Gastrocnemius medialis (tissue), 4 donors: ENCODE results near the gene PGAP6. TPM values are rescaled to one million over a fixed set of nuclear protein-coding genes. Genes with fewer than 3 reads are reported as not detected.
"Not testable (repeated sequence)": the region's sequence is repeated elsewhere in the genome, so short reads cannot be mapped to it uniquely, and the experiment has no call there.

ENCODE experiments used
- ATAC-seq, 2 donors: fragments of 150-250 bp; one replicate each; pipeline ENCODE4 v1.9.1; 2016
- DNase-seq, 2 donors: peaks; one replicate each; pipeline ENCODE4 v3.0.0-alpha.2; 2019
- H3K27ac ChIP-seq, 4 donors: fragments of 200-600 bp; sonication (generic); 1 replicate in 1 of 4; 2 replicates in 3 of 4; pipeline ENCODE4 v1.5.1; 2016 to 2018; ENCODE audit warnings: mild to moderate bottlenecking in 2 of 4, moderate library complexity in 1 of 4
- H3K27me3 ChIP-seq, 3 donors: fragments of 200-600 bp; sonication (generic) in 2 of 3; 1 replicate in 1 of 3; 2 replicates in 2 of 3; pipeline versions ENCODE4 v1.5.1 to v1.6.0; 2016 to 2019; ENCODE audit warnings: mild to moderate bottlenecking in 1 of 3, moderate library complexity in 1 of 3
- H3K36me3 ChIP-seq, 2 donors: fragments of 200-600 bp; sonication (generic) in 1 of 2; one replicate each; pipeline ENCODE4 v1.5.1; 2017 to 2018
- H3K4me1 ChIP-seq, 2 donors: fragments of 200-600 bp; sonication (generic) in 1 of 2; one replicate each; pipeline ENCODE4 v1.5.1; 2016 to 2017; ENCODE audit warnings: mild to moderate bottlenecking in 2 of 2
- H3K4me3 ChIP-seq, 4 donors: fragments of 200-600 bp; sonication (generic) in 3 of 4; 1 replicate in 1 of 4; 2 replicates in 3 of 4; pipeline ENCODE4 v1.5.1; 2016 to 2019; ENCODE audit warnings: mild to moderate bottlenecking in 2 of 4
- H3K9me3 ChIP-seq, 3 donors: fragments of 200-600 bp; sonication (generic) in 2 of 3; 1 replicate in 1 of 3; 2 replicates in 2 of 3; pipeline ENCODE4 v1.5.1; 2016 to 2019
- POLR2A ChIP-seq, 2 donors: fragments of 450-650 bp; IDR thresholded peaks; one replicate each; pipeline ENCODE4 v1.6.1; 2017; ENCODE audit warnings: antibody characterized with exemption in 2 of 2, mild to moderate bottlenecking in 2 of 2, moderate library complexity in 2 of 2
- in situ Hi-C, 4 donors: fragments of 200-750 bp; cut with MboI; loops; one replicate each; pipeline versions ENCODE4 v1.15.0 to v1.8.0; 2017; ENCODE audit warnings: low sequenced_read_pairs in 4 of 4
- intact Hi-C: fragments of 100-400 bp; cut with DNase I; formaldehyde crosslinking; loops from one replicate; pipeline ENCODE4 v1.15.1; 2023; ENCODE audit warnings: low total_unique reads
- total RNA-seq, 4 donors: library from RNA; depleted of rRNA; stranded (reverse); fragments of >200 nt; gene quantifications; one replicate each; pipeline versions ENCODE4 v1.1.0 to v1.2.3, GENCODE V29; 2016
- TF ChIP-seq, protein P1 (sequence below), 5 experiments: fragments of 450-650 bp in 3 of 5; fragments of 200-600 bp in 2 of 5; sonication (generic) in 2 of 5; IDR thresholded peaks in 4 of 5; conservative IDR thresholded peaks in 1 of 5; 1 replicate in 4 of 5; 2 replicates in 1 of 5; pipeline ENCODE4 v1.5.1; 2016 to 2019; ENCODE audit warnings: antibody characterized with exemption in 5 of 5, mild to moderate bottlenecking in 3 of 5, moderate library complexity in 3 of 5

PGAP6 gene
- total RNA-seq, 4 donors from 2014 or later = 31.5 to 63.3 (median 50.8) TPM

DNA sequence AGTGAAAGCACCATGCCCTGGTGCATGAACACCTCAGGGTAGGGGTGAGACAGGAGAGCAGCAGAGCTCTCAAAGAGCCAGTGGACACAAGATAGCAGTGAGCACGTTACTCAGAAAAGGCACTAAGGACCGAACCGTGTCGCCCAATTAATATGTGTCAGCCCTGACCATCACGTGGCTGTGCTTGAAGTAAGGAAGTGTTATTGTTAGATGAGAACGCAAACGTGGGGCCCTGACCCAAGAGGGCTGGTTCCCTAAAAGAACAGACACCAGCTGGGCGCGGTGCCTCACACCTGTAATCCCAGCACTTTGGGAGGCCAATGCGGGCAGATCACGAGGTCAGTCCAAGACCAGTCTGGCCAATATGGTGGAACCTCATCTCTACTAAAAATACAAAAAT lies 45.5 kb downstream of the PGAP6 start:
- Histone ChIP-seq H3K36me3 (no peaks in the 10 kb centered on the region), H3K27ac (no peak overlapping the region), H3K4me1 (peaks cover 7 to 13% of the 10 kb centered on the region in 2 donors), H3K4me3 (no peak overlapping the region), H3K27me3 (no peaks in the 10 kb centered on the region), H3K9me3 (no peaks in the 10 kb centered on the region)
- DNase-seq (no peak), ATAC-seq (no peak)
- in situ Hi-C loops (no loop called here), intact Hi-C loops (no loop called here)
- TF ChIP-seq, protein P1, sequence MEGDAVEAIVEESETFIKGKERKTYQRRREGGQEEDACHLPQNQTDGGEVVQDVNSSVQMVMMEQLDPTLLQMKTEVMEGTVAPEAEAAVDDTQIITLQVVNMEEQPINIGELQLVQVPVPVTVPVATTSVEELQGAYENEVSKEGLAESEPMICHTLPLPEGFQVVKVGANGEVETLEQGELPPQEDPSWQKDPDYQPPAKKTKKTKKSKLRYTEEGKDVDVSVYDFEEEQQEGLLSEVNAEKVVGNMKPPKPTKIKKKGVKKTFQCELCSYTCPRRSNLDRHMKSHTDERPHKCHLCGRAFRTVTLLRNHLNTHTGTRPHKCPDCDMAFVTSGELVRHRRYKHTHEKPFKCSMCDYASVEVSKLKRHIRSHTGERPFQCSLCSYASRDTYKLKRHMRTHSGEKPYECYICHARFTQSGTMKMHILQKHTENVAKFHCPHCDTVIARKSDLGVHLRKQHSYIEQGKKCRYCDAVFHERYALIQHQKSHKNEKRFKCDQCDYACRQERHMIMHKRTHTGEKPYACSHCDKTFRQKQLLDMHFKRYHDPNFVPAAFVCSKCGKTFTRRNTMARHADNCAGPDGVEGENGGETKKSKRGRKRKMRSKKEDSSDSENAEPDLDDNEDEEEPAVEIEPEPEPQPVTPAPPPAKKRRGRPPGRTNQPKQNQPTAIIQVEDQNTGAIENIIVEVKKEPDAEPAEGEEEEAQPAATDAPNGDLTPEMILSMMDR (IDR thresholded peaks at IDR 0.05 in 4 of 5, conservative IDR thresholded peaks at IDR 0.05 in 1 of 5) = no peak
- TF ChIP-seq POLR2A (IDR thresholded peaks at IDR 0.05) = no peak

DNA sequence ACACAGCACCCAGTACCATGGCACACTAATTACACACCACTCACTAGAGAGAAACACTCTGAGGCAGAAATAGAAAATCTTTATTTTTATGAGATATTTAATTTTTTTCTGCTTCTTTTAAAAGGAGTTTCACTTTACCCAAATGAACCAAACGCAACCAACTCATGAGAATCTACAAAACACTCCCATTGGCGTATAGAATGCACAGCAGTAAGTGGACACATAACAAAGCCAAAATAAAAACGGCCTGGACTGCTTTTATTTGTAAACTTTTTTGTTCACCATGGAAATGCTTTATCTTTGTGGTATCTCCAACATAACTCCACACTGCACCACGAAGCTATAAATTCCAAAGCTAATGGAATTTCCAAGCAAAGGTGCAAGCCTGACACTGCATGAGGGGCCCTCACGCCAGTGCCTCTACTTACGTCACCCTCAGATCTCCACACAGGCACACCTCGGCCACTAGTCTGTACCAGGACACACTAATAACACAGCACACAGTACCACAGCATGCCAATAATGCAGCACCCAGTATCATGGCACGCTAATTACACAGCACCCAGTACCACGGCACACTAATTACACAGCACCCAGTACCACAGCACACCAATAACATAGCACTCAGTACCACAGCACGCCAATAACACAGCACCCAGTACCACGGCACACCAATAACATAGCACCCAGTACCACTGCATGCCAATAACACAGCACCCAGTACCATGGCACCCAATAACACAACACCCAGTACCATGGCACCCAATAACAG lies 46.7 kb downstream of the PGAP6 start:
- in situ Hi-C loops, DNase-seq, H3K27ac ChIP-seq, H3K36me3 ChIP-seq, intact Hi-C loops, H3K27me3 ChIP-seq, H3K4me3 ChIP-seq, H3K9me3 ChIP-seq, ATAC-seq: not testable (repeated sequence)
- peaks cover 13 to 15% of the 10 kb centered on the region in 2 donors for H3K4me1 ChIP-seq

DNA sequence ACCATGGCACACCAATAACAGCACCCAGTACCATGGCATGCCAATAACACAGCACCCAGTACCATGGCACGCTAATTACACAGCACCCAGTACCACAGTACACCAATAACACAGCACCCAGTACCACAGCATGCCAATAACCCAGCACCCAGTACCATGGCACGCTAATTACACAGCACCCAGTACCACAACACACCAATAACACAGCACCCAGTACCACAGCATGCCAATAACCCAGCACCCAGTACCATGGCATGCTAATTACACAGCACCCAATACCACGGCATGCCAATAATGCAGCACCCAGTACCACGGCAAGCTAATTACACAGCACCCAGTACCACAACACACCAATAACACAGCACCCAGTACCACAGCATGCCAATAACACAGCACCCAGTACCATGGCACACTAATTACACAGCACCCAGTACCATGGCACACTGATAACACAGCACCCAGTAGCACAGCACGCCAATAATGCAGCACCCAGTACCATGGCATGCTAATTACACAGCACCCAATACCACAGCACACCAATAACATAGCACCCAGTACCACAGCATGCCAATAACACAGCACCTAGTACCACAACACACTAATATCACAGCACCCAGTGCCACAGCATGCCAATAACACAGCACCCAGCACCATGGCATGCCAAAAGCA lies 47.5 kb downstream of the PGAP6 start:
- H3K27me3 ChIP-seq, in situ Hi-C loops, intact Hi-C loops, H3K9me3 ChIP-seq, ATAC-seq, H3K4me3 ChIP-seq, H3K27ac ChIP-seq, DNase-seq, H3K36me3 ChIP-seq: not testable (repeated sequence)
- peaks cover 13 to 15% of the 10 kb centered on the region in 2 donors for H3K4me1 ChIP-seq

DNA sequence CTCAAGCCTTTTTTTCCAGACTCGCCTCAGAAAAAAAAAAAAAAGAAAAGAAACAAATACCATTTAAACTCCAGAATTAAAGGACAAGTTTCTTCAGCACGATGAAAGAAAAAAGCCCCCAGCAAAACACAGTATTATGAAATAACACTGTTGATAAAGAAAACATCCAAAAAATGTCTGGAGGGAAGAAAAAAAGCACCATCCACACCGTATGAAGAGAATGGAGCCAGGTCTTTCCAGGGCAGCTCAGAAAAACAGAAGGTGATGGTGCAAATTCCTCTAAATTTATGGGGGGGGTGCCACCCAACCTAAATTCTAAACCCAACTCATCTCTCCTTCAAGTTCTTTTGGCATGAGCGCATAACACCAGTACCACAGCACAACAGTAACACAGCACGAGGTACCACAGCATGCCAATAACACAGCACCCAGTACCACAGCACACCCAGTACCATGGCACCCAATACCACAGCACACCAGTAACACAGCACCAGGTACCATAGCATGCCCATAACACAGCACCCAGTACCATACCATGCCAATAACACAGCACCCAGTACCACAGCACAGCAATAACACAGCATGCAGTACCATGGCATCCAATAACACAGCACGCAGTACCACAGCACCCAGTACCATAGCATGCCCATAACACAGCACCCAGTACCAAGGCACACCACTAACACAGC lies 48.2 kb downstream of the PGAP6 start:
- no peaks in the 10 kb centered on the region for H3K27me3 ChIP-seq
- H3K36me3 ChIP-seq = no peaks in the 10 kb centered on the region
- in situ Hi-C loops (no loop called here), intact Hi-C loops (no loop called here)
- H3K4me1 ChIP-seq = peaks cover 13 to 15% of the 10 kb centered on the region in 2 donors
- H3K4me3 ChIP-seq = no peak overlapping the region
- TF ChIP-seq, protein P1 (IDR thresholded peaks at IDR 0.05 in 4 of 5, conservative IDR thresholded peaks at IDR 0.05 in 1 of 5) = no peak
- TF ChIP-seq POLR2A (IDR thresholded peaks at IDR 0.05) = no peak
- DNase-seq = no peak
- H3K27ac ChIP-seq = no peak overlapping the region
- H3K9me3 ChIP-seq = no peaks in the 10 kb centered on the region
- no peak for ATAC-seq

DNA sequence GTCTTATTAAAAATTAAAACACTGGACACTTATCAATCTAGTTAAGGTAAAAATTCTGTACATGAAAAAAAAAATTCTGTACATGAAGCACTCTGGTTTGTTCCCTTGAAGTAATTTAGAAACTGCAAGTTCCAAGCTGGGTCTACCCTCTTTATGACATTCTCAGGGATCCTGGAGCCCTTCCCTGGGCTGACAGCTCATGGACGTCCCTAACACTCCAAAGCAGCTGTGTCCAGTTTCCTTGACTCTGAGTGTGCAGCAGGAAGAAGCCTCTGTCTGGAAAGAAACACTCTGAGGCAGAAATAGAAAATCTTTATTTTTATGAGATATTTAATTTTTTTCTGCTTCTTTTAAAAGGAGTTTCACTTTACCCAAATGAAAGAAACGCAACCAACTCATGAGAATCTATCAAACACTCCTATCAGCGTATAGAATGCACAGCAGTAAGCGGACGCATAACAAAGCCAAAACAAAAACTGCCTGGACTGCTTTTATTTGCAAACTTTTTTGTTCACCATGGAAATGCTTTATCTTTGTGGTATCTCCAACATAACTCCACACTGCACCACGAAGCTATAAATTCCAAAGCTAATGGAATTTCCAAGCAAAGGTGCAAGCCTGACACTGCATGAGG lies 50.5 kb downstream of the PGAP6 start:
- H3K4me1 ChIP-seq = peaks cover 21 to 22% of the 10 kb centered on the region in 2 donors
- H3K27ac ChIP-seq = not testable (repeated sequence)

More for the DNA sequence above, 50.5 kb downstream of the PGAP6 start:
- H3K36me3 ChIP-seq, DNase-seq, intact Hi-C loops, H3K9me3 ChIP-seq, H3K4me3 ChIP-seq, ATAC-seq, H3K27me3 ChIP-seq, in situ Hi-C loops: not testable (repeated sequence)
